Neural cell (in vitro differentiated cells): ENCODE results near the gene DENND1A. TPM values are rescaled to one million over a fixed set of nuclear protein-coding genes. Genes with fewer than 3 reads are reported as not detected.

Experiments
- H2AFZ ChIP-seq: fragments of 200-600, 300-800 bp; sonication (generic), shearing (Covaris generic); 2 replicates; pipeline ENCODE4 v1.6.0; 2014; ENCODE audit warnings: low read depth, mild to moderate bottlenecking, antibody characterized with exemption, low read length, moderate library complexity
- H3F3A ChIP-seq: fragments of 200-600 bp; shearing (Covaris generic); 2 replicates; pipeline ENCODE4 v1.6.1; 2016; ENCODE audit warnings: mild to moderate bottlenecking, moderate library complexity, mixed read lengths, antibody characterized with exemption, low read length; ENCODE audit not compliant: insufficient read depth, poor library complexity, severe bottlenecking
- H3K27ac ChIP-seq: fragments of 200-600, 300-800 bp; sonication (generic), shearing (Covaris generic); 2 replicates; pipeline ENCODE4 v1.5.1; 2014; ENCODE audit warnings: mild to moderate bottlenecking, low read length, moderate library complexity
- H3K27me3 ChIP-seq: fragments of 300-800, 200-600 bp; sonication (generic), shearing (Covaris generic); 2 replicates; pipeline ENCODE4 v1.6.0; 2014; ENCODE audit warnings: mild to moderate bottlenecking, low read depth, low read length, moderate library complexity; ENCODE audit not compliant: insufficient read depth
- H3K36me3 ChIP-seq: fragments of 300-800, 200-600 bp; sonication (generic), shearing (Covaris generic); 2 replicates; pipeline ENCODE4 v1.5.1; 2014; ENCODE audit warnings: mild to moderate bottlenecking, antibody characterized with exemption, low read length, moderate library complexity; ENCODE audit not compliant: insufficient read depth
- H3K4me2 ChIP-seq: fragments of 300-800, 200-600 bp; sonication (generic), shearing (Covaris generic); 2 replicates; pipeline ENCODE4 v1.6.0; 2014; ENCODE audit warnings: mild to moderate bottlenecking, low read length
- H3K4me3 ChIP-seq: fragments of 300-800, 200-600 bp; sonication (generic), shearing (Covaris generic); 2 replicates; pipeline ENCODE4 v1.5.1; 2014; ENCODE audit warnings: mild to moderate bottlenecking, low read length, moderate library complexity
- H3K79me2 ChIP-seq: fragments of 200-600 bp; shearing (Covaris generic); replicated peaks from 2 replicates; pipeline ENCODE4 v1.6.0; 2014; ENCODE audit warnings: mild to moderate bottlenecking, low read length, moderate library complexity; ENCODE audit not compliant: insufficient read depth
- H3K9ac ChIP-seq: fragments of 300-800, 200-600 bp; sonication (generic), shearing (Covaris generic); 2 replicates; pipeline ENCODE4 v1.6.1; 2016; ENCODE audit warnings: mild to moderate bottlenecking, low read length, mixed read lengths
- H3K9me2 ChIP-seq: fragments of 200-600 bp; shearing (Covaris generic); 2 replicates; pipeline ENCODE4 v1.6.1; 2016; ENCODE audit warnings: mild to moderate bottlenecking, low read length, mixed read lengths; ENCODE audit not compliant: insufficient read depth
- H3K9me3 ChIP-seq: fragments of 200-600, 300-800 bp; sonication (generic), shearing (Covaris generic); 2 replicates; pipeline ENCODE4 v1.6.1; 2016; ENCODE audit warnings: mild to moderate bottlenecking, mixed run types, low read length, moderate library complexity, mixed read lengths
- H4K20me1 ChIP-seq: fragments of 200-600 bp; shearing (Covaris generic); 2 replicates; pipeline ENCODE4 v1.6.1; 2016; ENCODE audit warnings: mild to moderate bottlenecking, mixed run types; ENCODE audit not compliant: insufficient read depth
- CTCF ChIP-seq: fragments of 450-650 bp; IDR thresholded peaks from 2 replicates; pipeline ENCODE4 v1.5.1; 2014; ENCODE audit warnings: antibody characterized with exemption, mild to moderate bottlenecking, moderate library complexity; ENCODE audit not compliant: poor library complexity, severe bottlenecking
- EP300 ChIP-seq: fragments of 450-650 bp; conservative IDR thresholded peaks from 2 replicates; pipeline ENCODE4 v1.6.1; 2014; ENCODE audit warnings: antibody characterized with exemption, mild to moderate bottlenecking, moderate library complexity; ENCODE audit not compliant: poor library complexity, severe bottlenecking
- EZH2 ChIP-seq: fragments of 200-600, 300-800 bp; shearing (Covaris generic), sonication (generic); IDR thresholded peaks from 2 replicates; pipeline ENCODE4 v1.6.1; 2014; ENCODE audit warnings: antibody characterized with exemption, low read length, borderline replicate concordance, mild to moderate bottlenecking; ENCODE audit not compliant: insufficient read depth, poor library complexity, severe bottlenecking
- MXI1 ChIP-seq: fragments of 450-650 bp; conservative IDR thresholded peaks from 2 replicates; pipeline ENCODE4 v1.6.1; 2014; ENCODE audit warnings: antibody characterized with exemption, mild to moderate bottlenecking; ENCODE audit not compliant: poor library complexity, severe bottlenecking
- POLR2AphosphoS5 ChIP-seq: IDR thresholded peaks from 2 replicates; pipeline ENCODE4 v1.6.1; 2012
- RAD21 ChIP-seq: fragments of 450-650 bp; conservative IDR thresholded peaks from 2 replicates; pipeline ENCODE4 v1.6.1; 2014; ENCODE audit warnings: antibody characterized with exemption, mild to moderate bottlenecking, moderate library complexity
- REST ChIP-seq: IDR thresholded peaks from 2 replicates; pipeline ENCODE4 v1.6.1; 2012; ENCODE audit warnings: borderline replicate concordance
- SMC3 ChIP-seq: fragments of 450-650 bp; conservative IDR thresholded peaks from 2 replicates; pipeline ENCODE4 v1.6.1; 2014; ENCODE audit warnings: antibody characterized with exemption, mild to moderate bottlenecking, moderate library complexity; ENCODE audit not compliant: poor library complexity
- TAF1 ChIP-seq: IDR thresholded peaks from 2 replicates; pipeline ENCODE4 v1.6.1; 2012; ENCODE audit warnings: low read depth
- polyA plus RNA-seq: library from polyadenylated mRNA; depleted of rRNA; stranded (reverse); fragments of >200 nt; gene quantifications from 2 replicates; pipeline ENCODE4 v1.2.3, GENCODE V29; 2014

The DENND1A gene
- polyA plus RNA-seq, 1 donor from 2014 or later, result 2.3 TPM

DNA sequence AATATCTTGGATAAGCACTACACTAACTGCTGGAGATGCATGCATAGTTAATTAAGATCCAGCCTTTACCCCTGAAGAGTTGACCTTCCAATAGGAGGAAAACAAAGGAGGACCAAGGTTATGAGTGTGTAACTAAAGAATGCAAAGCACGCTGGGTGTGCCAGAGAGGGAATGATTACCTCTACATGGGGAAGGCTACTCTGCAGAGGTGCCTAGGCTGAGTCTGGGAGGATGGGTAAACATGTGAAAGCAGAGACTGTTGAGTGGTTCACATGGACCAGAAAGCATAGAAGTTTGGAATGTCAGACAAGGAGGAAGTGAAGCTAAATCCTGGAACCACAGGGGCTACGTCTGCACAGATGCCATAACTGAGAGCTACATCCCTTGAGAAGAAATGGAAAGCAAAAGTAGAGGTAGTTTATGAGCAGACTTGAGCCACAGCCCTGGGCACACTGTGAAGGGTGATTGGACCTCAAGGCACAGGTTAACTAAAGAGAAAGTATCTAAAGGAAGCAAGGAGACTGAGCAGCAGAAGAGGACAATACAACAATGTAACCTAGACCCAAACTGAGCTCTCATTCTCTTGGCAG, 176.2 kb downstream of the DENND1A start:
- H3K27ac ChIP-seq, result no peak overlapping the region
- peaks cover 3% of the 10 kb centered on the region for H3K79me2 ChIP-seq
- H3K9me3 ChIP-seq, result no peaks in the 10 kb centered on the region
- TF ChIP-seq MXI1, result no peak
- TF ChIP-seq REST, result no peak
- TF ChIP-seq TAF1, result no peak
- no peak for TF ChIP-seq CTCF
- no peak for TF ChIP-seq EZH2
- TF ChIP-seq POLR2AphosphoS5, result no peak
- no peak for TF ChIP-seq SMC3
- TF ChIP-seq RAD21, result no peak
- no peak for TF ChIP-seq EP300
- H3K36me3 ChIP-seq, result no peaks in the 10 kb centered on the region
- no peak overlapping the region for H2AFZ ChIP-seq
- no peaks in the 10 kb centered on the region for H3K27me3 ChIP-seq
- no peaks in the 10 kb centered on the region for H4K20me1 ChIP-seq
- no peak overlapping the region for H3K4me2 ChIP-seq
- no peak overlapping the region for H3K9ac ChIP-seq
- no peaks in the 10 kb centered on the region for H3F3A ChIP-seq
- H3K9me2 ChIP-seq, result no peaks in the 10 kb centered on the region
- H3K4me3 ChIP-seq, result no peak overlapping the region

DNA sequence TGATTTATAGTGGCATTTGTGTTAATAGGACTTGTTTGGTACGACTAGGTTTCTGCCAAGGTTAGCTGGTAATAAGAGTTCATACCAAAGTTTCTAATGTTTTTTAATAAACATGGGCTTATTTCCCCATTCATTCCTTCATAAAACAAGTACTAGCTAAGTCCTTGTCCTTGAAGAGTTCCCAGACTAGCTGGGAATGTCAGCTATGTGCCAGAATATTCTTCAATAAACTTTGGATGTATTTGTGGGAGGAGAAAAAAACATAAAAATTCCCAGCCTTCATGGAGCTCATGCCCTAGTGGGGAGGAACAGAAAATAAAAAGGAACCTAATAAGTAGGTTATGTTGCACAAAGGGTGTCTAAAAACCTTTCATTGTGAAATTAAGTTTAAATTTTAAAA, 176.9 kb downstream of the DENND1A start:
- Histone ChIP-seq H4K20me1 (no peaks in the 10 kb centered on the region), H3K79me2 (peaks cover 3% of the 10 kb centered on the region), H3K9me3 (no peaks in the 10 kb centered on the region), H3K27me3 (no peaks in the 10 kb centered on the region), H3K9ac (no peak overlapping the region), H3K27ac (no peak overlapping the region), H3K4me2 (no peak overlapping the region), H3K9me2 (no peaks in the 10 kb centered on the region), H2AFZ (no peak overlapping the region), H3K36me3 (no peaks in the 10 kb centered on the region), H3F3A (no peaks in the 10 kb centered on the region), H3K4me3 (no peak overlapping the region)
- TF ChIP-seq SMC3, result no peak
- TF ChIP-seq EP300, result no peak
- TF ChIP-seq TAF1, result no peak
- TF ChIP-seq REST, result no peak
- TF ChIP-seq EZH2, result no peak
- no peak for TF ChIP-seq MXI1
- TF ChIP-seq POLR2AphosphoS5, result no peak
- TF ChIP-seq CTCF, result no peak
- TF ChIP-seq RAD21, result no peak
